ENCODE measurements around the gene ADARB2. TPM values are rescaled to one million over a fixed set of nuclear protein-coding genes. Genes with fewer than 3 reads are reported as not detected.
"Not testable (repeated sequence)": the region's sequence is repeated elsewhere in the genome, so short reads cannot be mapped to it uniquely, and the experiment has no call there.

ADARB2 gene
- polyA plus RNA-seq, 3 donors = not detected

DNA sequence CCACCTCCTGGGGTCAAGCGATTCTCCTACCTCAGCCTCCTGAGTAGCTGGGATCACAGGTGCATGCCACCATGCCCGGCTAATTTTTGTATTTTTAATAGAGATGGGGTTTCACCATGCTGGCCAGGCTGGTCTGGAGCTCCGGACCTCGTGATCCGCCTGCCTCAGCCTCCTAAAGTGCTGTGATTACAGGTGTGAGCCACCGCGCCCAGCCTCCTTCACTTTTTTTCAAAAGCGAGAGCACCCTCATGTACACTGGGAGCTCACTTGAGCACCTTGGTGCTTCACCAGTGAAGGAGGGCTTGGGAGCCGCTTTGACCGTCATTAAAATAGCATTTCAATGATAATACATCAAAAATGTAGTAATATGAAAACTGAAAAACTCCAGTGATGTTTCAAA, 578.8 kb downstream of the ADARB2 start:
- H2AFZ ChIP-seq (ENCODE audit: insufficient read depth, low read depth, low read length, poor library complexity, severe bottlenecking); DNase-seq; H3K79me2 ChIP-seq (ENCODE audit: insufficient read depth, low read length); H3K4me2 ChIP-seq (replicated peaks; ENCODE audit: extremely low read depth, low read length, poor library complexity, severe bottlenecking); H3K36me3 Mint-ChIP-seq; H3K9me3 Mint-ChIP-seq; intact Hi-C loops (cut with micrococcal nuclease); H3K27me3 ChIP-seq (ENCODE audit: control insufficient read depth in 2 of 2, insufficient read depth in 2 of 2, low read length in 2 of 2); H3K9me3 ChIP-seq (replicated peaks in 1 of 2; ENCODE audit: control insufficient read depth in 1 of 2, insufficient read depth in 1 of 2, low read length in 2 of 2); H3K4me3 ChIP-seq (replicated peaks in 1 of 3; ENCODE audit: low read depth in 2 of 3, low read length in 3 of 3); H3K27ac ChIP-seq (ENCODE audit: low read depth in 1 of 2, low read length in 2 of 2); H3K4me3 Mint-ChIP-seq; H3K4me1 Mint-ChIP-seq; H3K9ac ChIP-seq (ENCODE audit: insufficient read depth, low read length, poor library complexity, severe bottlenecking); H3K36me3 ChIP-seq (replicated peaks in 1 of 2; ENCODE audit: control insufficient read depth in 1 of 2, insufficient read depth in 2 of 2, low read length in 2 of 2); H3K4me1 ChIP-seq (ENCODE audit: control insufficient read depth in 1 of 2, insufficient read depth in 2 of 2, low read length in 2 of 2); H3K27ac Mint-ChIP-seq; H4K20me1 ChIP-seq (ENCODE audit: insufficient read depth, low read length): not testable (repeated sequence)
- H3K27me3 Mint-ChIP-seq (ENCODE audit: low read depth in 3 of 3) = peaks cover 1 to 11% (median 8%) of the 10 kb centered on the region in 3 donors
- 100% methylated on average over 5 of the region's 10 CpGs for WGBS (ENCODE audit: insufficient coverage)

DNA sequence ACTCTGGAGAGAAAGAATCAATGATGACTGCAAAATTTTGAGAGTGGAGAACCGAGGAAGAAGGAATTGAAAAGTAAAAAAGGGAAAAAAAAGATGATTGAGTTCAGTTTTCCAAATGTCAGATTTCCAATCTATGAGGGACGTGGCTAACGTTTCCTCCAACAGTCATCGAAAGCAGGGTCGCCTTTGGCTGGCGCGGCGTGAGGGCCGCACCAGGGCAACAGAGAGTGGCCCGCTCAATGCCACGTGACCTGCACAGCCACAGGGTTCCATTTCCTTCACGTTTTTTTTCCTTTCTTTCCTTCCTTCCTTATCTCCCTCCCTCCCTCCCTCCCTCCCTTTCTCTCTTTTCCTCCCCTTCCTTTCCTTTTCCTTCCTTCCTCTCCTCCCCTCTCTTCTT, 579.3 kb downstream of the ADARB2 start:
- no peak overlapping the region for H3K4me3 Mint-ChIP-seq
- no peaks in the 10 kb centered on the region for H4K20me1 ChIP-seq (ENCODE audit: insufficient read depth, low read length)
- intact Hi-C loops (cut with micrococcal nuclease) = no loop called here
- no peaks in the 10 kb centered on the region for H3K79me2 ChIP-seq (ENCODE audit: insufficient read depth, low read length)
- H3K27ac ChIP-seq (ENCODE audit: low read depth in 1 of 2, low read length in 2 of 2) = no peak overlapping the region
- H3K27ac Mint-ChIP-seq = no peak overlapping the region
- H3K4me1 ChIP-seq (ENCODE audit: control insufficient read depth in 1 of 2, insufficient read depth in 2 of 2, low read length in 2 of 2) = no peaks in the 10 kb centered on the region
- H3K36me3 ChIP-seq (replicated peaks in 1 of 2; ENCODE audit: control insufficient read depth in 1 of 2, insufficient read depth in 2 of 2, low read length in 2 of 2) = no peaks in the 10 kb centered on the region
- no peak overlapping the region for H3K4me2 ChIP-seq (replicated peaks; ENCODE audit: extremely low read depth, low read length, poor library complexity, severe bottlenecking)
- H3K4me1 Mint-ChIP-seq = no peaks in the 10 kb centered on the region
- no peaks in the 10 kb centered on the region for H3K9me3 Mint-ChIP-seq
- WGBS (ENCODE audit: insufficient coverage) = 93% methylated on average over 10 of the region's 12 CpGs
- TF ChIP-seq, protein P1, sequence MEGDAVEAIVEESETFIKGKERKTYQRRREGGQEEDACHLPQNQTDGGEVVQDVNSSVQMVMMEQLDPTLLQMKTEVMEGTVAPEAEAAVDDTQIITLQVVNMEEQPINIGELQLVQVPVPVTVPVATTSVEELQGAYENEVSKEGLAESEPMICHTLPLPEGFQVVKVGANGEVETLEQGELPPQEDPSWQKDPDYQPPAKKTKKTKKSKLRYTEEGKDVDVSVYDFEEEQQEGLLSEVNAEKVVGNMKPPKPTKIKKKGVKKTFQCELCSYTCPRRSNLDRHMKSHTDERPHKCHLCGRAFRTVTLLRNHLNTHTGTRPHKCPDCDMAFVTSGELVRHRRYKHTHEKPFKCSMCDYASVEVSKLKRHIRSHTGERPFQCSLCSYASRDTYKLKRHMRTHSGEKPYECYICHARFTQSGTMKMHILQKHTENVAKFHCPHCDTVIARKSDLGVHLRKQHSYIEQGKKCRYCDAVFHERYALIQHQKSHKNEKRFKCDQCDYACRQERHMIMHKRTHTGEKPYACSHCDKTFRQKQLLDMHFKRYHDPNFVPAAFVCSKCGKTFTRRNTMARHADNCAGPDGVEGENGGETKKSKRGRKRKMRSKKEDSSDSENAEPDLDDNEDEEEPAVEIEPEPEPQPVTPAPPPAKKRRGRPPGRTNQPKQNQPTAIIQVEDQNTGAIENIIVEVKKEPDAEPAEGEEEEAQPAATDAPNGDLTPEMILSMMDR (IDR thresholded peaks at IDR 0.05) = no peak
- no peak overlapping the region for H3K9ac ChIP-seq (ENCODE audit: insufficient read depth, low read length, poor library complexity, severe bottlenecking)
- no peaks in the 10 kb centered on the region for H3K27me3 ChIP-seq (ENCODE audit: control insufficient read depth in 2 of 2, insufficient read depth in 2 of 2, low read length in 2 of 2)
- H3K36me3 Mint-ChIP-seq = no peaks in the 10 kb centered on the region
- H2AFZ ChIP-seq (ENCODE audit: insufficient read depth, low read depth, low read length, poor library complexity, severe bottlenecking) = no peak overlapping the region
- H3K4me3 ChIP-seq (replicated peaks in 1 of 3; ENCODE audit: low read depth in 2 of 3, low read length in 3 of 3) = no peak overlapping the region
- DNase-seq = no peak
- H3K9me3 ChIP-seq (replicated peaks in 1 of 2; ENCODE audit: control insufficient read depth in 1 of 2, insufficient read depth in 1 of 2, low read length in 2 of 2) = no peaks in the 10 kb centered on the region
- peaks cover 1 to 11% (median 6%) of the 10 kb centered on the region in 3 donors for H3K27me3 Mint-ChIP-seq (ENCODE audit: low read depth in 3 of 3)
